HG02678 (cell line): ENCODE data around the gene RPUSD2.

Experiments used
- ATAC-seq: cut with Tn5 transposase; IDR thresholded peaks from one replicate; pipeline ENCODE4 v1.9.1; 2021; ENCODE audit warnings: mild to moderate bottlenecking, moderate library complexity; ENCODE audit not compliant: unreplicated experiment

Gene RPUSD2, protein sequence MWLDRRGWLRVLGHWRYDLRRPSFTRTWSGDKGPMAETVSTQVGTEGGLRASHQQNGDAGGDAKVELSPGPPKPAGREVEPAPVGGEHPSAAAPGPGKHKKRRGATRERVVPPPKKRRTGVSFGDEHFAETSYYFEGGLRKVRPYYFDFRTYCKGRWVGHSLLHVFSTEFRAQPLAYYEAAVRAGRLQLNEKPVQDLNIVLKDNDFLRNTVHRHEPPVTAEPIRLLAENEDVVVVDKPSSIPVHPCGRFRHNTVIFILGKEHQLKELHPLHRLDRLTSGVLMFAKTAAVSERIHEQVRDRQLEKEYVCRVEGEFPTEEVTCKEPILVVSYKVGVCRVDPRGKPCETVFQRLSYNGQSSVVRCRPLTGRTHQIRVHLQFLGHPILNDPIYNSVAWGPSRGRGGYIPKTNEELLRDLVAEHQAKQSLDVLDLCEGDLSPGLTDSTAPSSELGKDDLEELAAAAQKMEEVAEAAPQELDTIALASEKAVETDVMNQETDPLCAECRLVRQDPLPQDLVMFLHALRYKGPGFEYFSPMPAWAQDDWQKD

DNA sequence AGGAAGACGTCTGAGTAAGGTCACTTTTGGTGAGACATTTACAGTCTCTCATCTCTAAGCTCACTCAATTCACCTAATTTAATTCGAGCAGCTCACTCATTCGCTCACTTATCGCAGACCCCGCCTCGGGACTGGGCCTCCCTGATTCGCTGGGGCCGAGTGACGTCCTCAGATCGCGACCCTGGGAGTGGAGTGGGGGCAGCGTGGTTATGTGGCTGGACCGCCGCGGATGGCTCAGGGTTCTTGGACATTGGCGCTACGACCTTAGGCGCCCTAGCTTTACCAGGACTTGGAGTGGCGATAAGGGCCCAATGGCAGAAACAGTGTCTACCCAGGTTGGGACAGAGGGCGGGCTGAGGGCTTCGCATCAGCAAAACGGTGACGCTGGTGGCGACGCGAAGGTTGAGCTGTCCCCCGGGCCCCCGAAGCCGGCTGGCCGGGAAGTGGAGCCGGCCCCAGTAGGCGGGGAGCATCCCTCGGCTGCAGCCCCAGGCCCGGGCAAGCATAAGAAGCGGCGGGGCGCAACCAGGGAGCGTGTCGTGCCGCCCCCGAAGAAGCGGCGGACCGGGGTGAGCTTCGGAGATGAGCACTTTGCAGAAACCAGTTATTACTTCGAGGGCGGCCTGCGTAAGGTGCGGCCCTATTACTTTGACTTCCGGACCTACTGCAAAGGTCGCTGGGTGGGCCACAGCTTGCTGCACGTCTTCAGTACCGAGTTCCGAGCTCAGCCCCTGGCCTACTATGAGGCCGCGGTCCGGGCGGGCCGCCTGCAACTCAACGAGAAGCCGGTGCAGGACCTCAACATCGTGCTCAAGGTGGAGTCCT, at the start of gene RPUSD2:
RPUSD2 (plus strand) TSS at position 171 of the 825 bp plus-strand sequence; CDS start at position 210, 39 bp downstream.
- peak; percentile 50 for ATAC-seq

DNA sequence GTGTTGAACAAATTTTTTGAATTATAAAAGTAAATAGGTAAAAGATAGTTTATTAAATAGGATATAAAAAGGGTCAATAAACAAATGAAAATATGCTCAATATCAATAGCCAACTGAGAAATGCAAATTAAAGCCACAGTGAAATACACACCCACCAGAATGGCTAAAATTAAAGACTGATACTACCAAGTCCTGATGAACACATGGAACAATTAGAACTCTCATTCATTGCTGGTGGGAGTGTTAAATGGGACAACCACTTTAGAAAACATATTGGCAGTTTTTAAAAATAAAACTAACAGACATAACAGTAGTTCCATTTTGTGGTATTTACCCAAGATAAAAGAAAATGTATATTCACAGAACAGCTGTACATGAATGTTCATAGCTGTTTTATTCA, 45.5 kb upstream of the RPUSD2 start:
- ATAC-seq = no peak

DNA sequence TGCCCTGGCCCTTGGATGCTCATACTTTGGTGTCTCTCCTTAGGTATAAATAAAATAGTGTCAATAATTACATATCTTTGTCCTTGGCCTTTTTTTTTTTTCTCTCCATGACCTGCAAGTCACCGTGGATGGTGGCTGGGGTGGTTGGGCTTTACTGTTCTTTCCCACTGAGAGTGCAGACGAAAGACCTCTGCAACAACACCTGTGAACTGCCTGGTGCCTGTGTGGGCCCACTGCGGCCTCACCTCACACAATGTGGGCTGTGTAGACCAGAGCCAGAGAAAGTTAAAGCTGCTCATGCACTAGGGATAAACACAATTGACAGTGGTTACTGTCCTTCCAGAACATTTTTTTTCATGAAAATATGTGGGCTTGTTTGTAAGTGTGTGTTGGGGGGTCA, 43.2 kb upstream of the RPUSD2 start:
- no peak for ATAC-seq

DNA sequence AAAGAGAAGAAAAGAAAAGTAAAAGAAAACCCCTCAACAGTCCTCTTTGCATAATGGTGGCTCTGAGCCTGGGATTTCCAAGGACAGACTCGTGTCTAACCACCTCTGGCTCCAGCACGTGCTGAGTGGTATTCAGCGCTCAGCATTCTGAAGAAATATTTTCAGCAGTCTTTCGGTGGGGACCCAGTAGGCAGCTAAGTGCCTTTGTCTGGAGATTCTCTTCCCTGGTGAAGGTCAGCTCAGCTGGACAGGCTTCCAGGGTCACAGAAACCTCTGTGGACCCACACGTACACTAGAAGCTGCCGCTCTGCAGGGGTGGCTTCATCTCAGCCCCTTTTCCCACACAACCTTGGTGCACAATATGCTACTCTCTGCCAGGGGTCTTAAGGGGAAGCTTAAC, 40.3 kb upstream of the RPUSD2 start:
- no peak for ATAC-seq

DNA sequence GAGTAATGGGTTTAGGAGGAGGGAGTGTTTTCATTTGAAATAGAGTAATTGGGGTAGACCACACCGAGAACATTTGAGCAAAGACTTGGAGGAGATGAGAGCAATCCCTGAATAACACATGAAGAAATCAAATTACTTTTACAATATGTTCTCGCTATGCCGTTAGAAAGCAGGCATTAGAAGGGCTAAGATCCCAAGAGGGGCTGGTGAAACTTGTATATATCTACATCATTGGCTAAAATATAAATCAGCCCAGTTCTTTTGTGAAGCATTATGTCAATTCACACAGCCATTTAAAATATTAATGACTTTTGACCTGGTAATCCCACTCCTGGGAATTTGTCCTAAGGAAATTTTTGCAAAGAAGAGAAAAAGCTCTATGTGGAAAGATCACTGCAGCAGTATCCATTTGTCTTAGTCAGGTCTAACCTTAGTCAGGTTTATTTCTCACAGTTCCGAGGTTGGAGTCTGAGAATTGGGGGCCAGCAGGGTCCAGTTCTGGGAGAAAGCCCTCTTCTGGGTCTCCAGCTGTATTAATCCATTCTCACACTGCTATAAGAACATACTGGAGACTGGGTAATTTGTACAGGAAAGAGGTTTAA, 35.2 kb upstream of the RPUSD2 start:
- ATAC-seq = no peak

DNA sequence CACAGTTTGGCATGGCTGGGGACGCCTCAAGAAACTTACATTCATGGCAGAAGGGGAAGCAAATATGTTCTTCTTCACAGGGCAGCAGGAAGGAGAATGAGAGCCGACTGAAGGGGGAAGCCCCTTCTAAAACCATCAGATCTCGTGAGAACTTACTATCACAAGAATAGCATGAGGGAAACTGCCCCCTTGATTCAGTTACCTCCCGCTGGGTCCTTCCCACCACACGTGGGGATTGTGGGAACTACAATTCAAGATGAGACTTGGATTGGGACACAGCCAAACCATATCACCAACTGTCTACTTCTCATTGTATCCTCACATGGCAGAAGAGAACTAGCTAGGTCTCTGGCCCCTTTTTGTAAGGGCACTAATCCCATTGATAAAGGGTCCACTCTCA, 34.7 kb upstream of the RPUSD2 start:
- ATAC-seq = no peak

DNA sequence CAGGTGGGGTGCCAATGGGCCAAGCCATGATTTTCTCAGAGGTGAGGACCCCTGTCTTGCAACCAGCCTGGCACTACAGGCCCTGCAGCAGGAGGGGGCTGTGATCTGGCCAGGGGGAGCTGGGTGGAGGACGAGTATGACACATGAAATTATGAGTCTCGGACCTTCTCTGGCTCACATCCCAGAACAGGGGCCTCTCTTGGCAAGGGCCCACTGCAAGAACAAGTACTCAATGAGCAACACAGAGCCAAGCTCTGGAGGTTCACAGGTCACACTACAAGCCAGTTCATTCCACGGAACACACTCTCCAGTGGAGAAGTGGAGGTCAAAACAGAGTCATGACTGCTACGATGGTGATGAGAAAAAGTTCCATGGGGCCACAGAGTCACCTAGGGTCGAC, 32.6 kb upstream of the RPUSD2 start:
- no peak for ATAC-seq

DNA sequence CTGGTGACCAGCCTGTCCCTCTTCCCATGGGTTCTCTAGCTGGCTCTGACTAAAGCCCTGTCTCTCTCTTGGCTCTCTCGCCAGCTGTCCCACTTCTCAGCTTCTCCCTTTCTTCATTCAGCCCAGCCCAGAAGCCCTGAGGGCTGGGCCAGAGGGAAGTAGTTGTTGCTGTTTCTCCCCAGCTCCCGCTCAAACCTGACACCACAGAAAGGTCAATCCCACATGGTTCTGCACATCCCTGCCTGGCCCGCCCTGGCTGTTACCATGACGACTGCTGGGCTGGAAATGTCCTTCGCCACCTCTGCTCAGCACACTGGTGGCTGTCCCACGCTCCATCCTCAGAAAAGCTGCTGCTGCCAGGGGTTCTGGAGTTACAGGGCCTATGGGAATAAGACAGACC, 30.1 kb upstream of the RPUSD2 start:
- ATAC-seq = no peak

DNA sequence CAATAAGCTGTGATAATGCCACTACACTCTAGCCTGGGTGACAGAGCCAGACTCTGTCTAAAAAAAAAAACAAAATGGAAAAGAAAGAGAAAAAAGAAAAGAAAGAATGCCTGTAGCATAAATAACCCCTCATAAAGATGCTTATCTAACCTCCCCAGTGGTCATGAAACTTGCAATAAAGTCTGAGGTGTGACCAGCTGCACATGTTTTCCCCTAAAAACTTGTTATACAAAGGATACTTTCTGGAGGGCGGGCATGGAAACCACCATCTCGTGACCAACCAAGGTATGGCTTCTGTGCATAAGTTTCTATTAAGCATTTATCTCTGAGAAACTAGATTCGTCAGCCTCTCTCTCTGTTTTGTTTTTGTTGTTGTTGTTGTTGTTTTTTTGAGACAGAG, 26.0 kb upstream of the RPUSD2 start:
- ATAC-seq = peak; percentile 48

DNA sequence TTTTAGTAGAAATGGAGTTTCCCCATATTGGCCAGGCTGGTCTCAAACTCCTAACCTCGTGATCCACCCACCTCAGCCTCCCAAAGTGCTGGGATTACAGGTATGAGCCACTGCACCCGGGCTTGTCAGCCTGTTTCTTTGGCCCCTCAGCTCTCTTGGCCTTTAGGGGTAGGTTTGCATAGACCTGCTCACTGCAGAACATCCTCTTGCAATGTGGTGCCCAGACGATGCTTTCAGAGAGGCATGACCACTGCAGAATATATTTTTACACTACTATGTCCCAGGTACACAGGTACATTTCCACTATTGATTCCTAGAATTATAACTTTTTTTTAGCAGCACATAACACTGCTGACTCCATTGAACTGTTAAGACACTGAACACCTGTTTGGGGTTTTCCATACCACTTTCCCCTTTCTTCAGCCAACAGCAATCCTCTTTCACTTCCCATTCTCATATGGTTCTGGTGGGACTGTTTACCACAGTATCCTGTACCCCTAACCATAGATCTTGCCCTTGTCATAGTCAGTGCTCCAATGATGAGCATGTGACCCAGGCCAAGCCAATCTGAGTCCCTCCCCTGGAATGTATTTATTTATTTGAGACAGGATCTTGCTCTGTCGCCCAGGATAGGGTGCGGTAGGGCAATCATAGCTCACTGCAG, 25.3 kb upstream of the RPUSD2 start:
- peak; percentile 72 for ATAC-seq

DNA sequence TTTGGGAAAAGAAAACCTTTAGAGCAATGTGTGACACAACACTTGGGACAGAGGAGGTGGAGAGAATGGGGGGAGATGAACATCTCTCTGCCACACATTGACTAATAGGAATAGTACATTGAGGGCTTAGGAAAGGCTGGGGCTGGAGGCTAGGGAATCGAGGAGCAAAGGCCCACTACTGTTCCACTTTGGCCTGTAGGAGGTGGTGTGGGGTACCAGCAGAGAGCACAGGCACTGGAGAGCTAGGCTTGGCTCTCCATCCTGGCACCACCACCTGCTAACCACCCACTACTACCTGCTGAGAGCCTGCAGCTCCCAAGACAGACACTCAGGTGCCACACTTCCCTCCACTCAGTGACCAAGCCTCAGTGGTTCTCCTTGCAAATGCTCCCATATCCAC, 23.6 kb upstream of the RPUSD2 start:
- no peak for ATAC-seq

DNA sequence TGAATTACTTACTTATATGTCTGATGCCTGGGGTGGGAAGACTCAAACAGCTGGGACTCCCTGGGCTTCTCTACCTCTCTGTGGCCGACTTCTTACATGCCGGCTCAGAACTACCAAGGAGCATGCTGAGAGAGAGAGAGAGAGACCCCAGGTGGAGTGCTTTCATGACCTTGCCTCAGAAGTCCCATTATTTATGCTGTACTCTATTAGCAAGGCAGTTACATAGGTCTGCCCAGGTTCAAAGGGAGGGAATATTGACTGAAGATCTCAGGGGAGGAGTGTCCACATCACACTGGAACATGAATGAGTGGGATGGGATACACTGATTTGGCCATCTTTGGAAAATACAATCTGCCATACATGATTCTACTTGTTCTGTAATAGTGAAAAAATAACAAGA, 20.5 kb upstream of the RPUSD2 start:
- ATAC-seq = no peak

DNA sequence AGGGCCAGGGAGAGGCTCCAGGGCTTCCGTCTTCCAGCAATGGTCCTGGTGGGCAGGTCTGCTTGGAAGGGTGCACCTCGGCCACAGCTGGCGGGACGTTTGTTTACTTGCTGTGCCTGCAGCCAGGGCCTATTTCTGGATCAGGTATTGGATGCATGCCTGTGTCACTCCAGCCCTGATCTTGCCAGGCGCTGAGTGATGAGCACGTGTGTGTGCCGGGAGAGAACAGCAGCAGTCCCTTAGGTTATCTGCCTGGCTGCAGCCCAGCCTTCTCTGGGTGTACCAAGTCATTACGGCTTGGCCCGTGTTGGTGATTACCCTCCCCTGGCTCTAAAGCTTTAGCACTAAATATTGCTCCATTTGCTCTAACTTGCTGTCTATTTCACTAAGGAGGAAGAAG, 19.2 kb upstream of the RPUSD2 start:
- ATAC-seq = no peak

DNA sequence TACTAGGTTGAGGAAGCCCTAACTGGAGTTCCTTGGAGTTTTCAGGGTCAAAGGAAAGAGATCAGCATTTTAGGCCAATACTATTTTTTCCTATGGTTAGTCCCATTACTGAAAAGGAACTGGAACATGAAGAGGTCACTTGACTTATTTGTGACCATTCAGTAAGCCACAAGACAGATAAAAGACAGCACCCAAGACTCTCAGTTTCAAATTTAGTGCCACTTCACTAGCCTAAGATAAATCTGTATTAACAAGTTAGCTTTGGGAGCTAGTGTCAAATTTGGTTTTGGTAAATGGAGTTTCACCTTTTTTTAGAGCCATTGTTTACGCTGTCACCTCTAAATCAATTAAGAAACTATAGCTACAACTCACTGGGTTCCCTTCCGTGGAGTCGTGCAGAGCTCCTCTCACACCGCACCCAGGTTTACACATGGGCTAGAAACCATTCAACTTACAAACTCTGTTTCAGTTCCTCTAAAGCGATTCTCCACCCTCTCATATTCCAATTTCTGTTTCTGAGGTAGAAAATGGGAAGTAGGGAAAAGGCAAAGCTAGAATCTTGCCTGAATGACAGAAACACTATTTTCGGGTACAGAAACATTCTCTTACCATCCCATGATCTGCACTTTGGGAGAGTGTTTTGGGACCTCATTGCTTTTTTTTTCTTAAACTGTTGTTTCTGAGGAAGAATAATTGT, 18.6 kb upstream of the RPUSD2 start:
- peak; percentile 76 for ATAC-seq

DNA sequence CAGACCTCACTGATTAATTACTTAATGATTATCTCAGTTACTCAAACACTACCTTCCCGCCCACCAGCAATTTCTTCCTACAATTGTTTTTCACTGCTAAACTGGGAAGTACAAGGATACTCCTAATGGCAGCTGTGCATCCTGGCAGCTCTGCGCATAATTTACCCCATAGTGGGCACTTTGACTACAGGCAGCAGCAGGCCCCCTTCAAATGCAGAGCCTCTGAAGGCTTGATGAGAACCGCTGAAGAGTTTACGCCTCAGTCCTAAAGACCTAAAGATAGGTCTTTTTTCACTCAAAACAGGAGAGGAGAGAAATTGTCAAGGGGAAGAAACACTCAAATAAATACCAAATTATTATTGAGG, 15.0 kb upstream of the RPUSD2 start:
- ATAC-seq = no peak

DNA sequence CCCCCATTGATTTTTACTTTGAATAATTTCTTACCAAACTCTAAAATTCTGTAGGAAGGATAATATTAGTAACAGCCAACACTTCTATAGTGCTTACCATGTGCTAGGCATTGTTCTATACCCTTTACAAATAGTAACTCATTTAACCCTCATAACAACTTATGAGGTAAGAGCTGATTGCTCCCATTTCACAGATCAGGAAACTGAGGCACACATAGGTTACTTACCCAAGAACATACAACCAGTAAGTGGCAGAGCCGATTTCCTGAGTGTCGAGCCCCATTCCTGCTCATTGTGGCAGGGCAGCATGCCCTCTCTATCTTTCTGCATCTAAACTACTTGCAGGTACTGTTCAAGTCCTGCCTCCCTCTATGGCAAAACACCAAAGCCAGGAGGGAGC, 13.2 kb upstream of the RPUSD2 start:
- ATAC-seq = no peak

DNA sequence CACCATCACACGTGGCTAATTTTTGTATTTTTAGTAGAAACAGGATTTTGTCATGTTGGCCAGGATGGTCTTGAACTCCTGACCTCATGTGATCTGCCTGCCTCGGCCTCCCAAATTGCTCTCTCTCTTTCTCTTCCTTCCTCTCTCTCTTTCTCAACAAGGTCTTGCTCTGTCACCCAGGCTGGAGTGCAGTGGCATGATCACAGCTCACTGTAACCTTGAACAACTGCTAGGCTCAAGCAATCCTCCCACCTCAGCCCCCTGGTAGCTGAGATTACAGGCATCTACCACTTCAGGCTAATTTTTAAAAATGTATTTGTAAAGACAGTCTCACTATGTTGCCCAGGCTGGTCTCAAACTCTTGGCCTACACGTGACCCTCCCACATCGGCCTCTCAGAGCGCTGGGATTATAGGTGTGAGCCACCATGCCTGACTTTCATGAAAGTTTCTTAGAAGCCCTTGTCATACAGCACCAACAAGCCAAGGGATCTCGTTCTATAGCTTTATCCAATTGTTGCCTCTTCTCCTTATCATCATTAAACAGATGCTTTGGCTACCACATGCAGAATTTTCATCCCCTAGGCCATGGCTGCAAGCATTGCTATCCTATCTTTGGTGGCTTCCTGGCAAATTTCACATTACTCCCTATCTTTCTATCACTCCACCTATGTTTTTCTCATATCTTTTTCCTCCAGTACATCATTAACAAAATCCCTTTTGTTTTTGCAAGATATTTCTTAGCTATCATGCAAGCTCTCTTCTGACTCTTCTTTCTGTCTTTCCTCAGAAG, 10.0 kb upstream of the RPUSD2 start:
- ATAC-seq = no peak

DNA sequence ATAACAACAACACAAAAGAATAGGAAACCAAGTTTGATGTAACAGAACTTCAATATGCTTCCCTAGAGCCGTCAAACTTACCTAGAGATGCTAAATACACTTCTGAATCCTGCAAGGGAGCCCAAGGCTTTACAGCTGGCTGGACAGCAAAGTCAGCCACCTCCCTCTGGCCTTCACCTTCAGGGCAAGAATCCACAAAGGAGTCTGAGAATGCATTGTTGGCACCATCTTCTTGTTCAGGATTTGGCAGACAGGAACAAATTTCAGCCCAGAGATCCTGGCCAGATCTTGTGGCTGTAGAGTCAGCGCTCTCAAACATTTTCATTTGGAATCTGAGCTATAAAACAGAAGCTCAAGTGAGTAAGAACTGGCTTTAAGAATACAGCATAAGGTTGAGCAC, 6.4 kb upstream of the RPUSD2 start:
- ATAC-seq = no peak

DNA sequence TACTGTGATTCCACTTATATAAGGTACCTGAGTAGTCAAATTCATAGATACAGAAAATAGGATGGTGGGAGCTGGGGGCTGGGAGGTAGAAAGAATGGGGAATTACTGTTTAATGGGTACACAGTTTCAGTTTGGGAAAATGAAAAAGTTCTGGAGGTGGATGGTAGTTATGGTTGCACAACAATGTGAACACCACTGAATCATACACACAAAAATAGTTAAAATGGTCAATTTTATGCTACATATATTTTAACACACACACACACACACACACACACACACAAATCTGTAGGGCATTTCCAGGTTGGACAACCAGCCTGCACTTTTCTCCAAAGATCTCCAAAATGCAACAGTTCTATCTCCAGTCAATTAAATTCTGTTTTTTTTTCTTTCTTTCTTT, 5.7 kb upstream of the RPUSD2 start:
- no peak for ATAC-seq
